HS-27A (cell line): Measurements from ENCODE around the gene ZER1.
A peak's percentile ranks its signal among the peaks of the same experiment; 100 is the strongest.

Experiments
- DNase-seq: peaks from one replicate; pipeline ENCODE4 v3.0.0-alpha.2; 2012; ENCODE audit warnings: low read depth, missing footprints

Gene ZER1

DNA sequence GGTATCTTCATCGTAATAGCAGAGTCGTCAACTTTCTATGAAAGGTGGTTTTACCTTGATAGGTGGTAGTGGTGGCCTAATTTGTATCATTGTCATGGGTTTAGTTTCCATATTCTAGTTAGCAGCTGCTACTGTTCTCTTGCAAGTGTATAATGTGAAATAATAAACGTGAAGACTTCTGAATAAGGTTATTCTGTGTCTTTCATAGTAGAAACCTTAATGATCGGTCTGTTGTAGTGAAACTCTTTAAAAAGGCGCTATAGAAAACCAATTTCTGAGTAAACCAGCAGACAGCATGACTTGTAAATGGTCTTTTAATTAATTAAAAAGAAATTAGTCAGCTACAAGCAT is 81.1 kb downstream of the ZER1 start:
- DNase-seq, result no peak

- DNase-seq, result no peak
Observed at GRCh38 chr9:128689820-128690683, 81.7 kb downstream of the ZER1 start.

- DNase-seq, result no peak
Observed at GRCh38 chr9:128689293-128689774, 82.4 kb downstream of the ZER1 start.

DNA sequence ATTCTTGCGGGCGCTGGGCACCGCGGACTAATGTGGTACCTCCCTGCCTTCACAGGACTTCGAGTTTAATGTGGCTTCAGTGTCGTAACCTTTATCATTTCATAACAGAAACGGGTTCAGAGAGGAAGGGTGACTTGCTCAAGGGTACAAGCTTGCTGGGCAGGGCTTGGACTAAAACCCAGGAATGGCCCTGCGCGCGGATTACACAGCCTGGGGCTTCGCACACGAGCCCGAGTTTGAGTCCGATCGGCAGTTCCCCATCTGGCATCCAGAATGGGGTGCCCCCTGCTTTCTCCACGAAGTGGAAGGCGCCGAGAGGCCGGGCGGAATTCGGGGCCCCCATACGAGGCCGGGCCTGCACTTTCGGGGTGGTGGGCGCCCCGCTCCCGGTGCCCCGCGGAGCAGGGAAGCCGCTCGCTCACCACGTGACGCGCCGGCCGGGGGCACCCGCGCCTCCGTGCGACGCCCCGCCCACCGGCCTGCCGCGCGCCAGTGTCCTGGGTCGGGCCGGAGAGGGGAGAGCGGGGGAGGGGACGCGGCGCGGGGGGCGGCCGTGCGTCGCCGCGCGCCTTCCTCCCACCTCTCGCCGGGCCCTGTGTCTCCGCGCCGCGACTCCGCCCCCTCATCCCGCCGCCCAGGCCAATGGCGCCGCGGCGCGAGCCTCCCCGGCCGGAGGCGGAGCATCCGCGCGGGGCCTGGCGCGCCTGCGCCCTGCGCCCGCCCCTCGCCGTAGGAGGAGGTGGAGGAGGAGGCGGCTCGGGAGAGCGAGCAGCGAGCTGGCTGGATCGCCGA is 83.0 kb downstream of the ZER1 start, which contains the start of gene SET:
Gene SET (plus strand): TSS at position 722 of the 792 bp plus-strand sequence. CDS start 361 bp downstream, outside the sequence.
- peak; percentile 57 for DNase-seq

DNA sequence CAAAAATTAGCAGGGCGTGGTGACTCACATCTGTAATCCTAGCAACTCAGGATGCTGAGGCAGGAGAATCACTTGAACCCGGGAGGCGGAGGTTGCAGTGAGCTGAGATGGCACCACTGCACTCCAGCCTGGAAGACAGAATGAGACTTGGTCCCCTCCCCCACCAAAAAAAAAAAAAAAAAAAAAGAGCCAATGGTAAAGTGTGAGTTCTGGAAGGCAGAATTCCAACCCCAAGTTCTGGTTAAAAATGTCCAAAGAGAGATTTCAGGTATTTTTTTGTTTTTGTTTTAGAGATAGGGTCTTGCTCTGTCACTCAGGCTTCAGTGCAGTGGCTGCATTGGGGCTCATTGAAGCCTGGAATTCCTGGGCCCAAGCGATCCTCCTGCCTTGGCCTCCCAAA is 84.3 kb downstream of the ZER1 start:
- no peak for DNase-seq

DNA sequence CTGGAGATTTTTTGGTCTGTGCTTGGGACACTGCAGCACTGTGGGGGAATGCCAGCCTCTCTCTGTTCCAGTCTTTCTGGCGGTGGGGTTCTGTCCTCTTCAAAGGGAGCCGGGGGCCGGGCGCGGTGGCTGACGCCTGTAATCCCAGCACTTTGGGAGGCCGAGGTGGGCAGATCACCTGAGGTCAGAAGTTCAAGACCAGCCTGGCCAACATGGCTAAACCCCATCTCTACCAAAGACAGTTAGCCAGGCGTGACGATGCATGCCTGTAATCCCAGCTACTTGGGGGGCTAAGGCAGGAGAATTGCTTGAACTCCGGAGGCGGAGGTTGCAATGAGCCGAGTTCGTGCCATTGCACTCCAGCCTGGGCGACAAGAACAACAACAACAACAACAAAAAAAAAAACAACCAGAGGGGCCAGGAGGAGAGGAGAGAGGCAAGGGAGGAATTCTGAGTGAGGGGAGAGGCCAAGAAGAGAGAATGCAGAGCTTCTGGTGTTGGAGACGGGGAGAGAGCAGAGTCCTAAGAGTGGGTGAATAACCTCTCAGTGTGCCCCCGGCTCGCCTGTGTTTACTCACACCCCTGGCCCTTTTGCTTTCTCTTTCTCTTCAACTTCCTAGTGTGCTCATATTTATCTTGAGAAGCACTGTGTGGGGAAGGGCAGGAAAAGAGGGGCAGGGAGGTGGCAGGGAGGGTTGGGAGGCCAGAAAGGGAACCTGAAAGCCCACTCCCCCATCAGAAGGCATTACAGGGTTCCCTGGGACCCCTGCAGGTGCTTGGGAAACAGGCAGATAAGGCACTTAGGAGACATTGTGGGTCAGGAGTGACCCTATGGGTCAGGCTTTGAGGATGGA is 85.9 kb downstream of the ZER1 start:
- no peak for DNase-seq

GRCh38 chr9:128684325-128685199 is 87.2 kb downstream of the ZER1 start:
- no peak for DNase-seq

DNA sequence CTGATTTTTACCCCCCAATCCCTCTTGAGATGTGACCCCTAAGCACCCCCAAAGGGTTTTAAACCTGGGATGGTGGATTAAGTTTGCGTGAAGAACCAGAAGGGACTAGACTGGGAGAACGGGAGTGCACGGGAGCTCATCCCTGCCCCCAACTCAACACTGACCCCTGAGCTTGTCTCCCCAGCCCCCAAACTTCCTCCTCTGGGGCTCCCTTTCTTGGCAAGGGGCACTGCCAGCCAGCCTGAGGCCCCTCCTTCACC is 87.7 kb downstream of the ZER1 start:
- DNase-seq, result no peak

GRCh38 chr9:128683340-128684064 is 88.2 kb downstream of the ZER1 start:
- no peak for DNase-seq
